Liver (tissue), 3 donors: ENCODE data around the gene C19orf25.

Source experiments
- JUND ChIP-seq, 2 donors: IDR thresholded peaks; 2 replicates each; pipeline ENCODE4 v1.6.1; 2016; ENCODE audit warnings: antibody characterized with exemption in 2 of 2
- RAD21 ChIP-seq, 2 donors: IDR thresholded peaks; 2 replicates each; pipeline ENCODE4 v1.6.1; 2016; ENCODE audit warnings: antibody characterized with exemption in 2 of 2, mild to moderate bottlenecking in 2 of 2
- RXRA ChIP-seq, 2 donors: IDR thresholded peaks; 2 replicates each; pipeline ENCODE4 v1.6.1; 2017 to 2018; ENCODE audit warnings: antibody characterized with exemption in 2 of 2, mild to moderate bottlenecking in 1 of 2
- YY1 ChIP-seq: IDR thresholded peaks from 2 replicates; pipeline ENCODE4 v1.6.1; 2016; ENCODE audit warnings: antibody characterized with exemption, mild to moderate bottlenecking
- TF ChIP-seq, protein P1 (sequence below): fragments of 150-350 bp; IDR thresholded peaks from 2 replicates; pipeline ENCODE4 v1.5.1; 2017; ENCODE audit warnings: improper control_type of control experiment, low read depth, low read length; ENCODE audit not compliant: missing input control
- TF ChIP-seq, protein P2 (sequence below): IDR thresholded peaks from 2 replicates; pipeline ENCODE4 v1.6.1; 2016; ENCODE audit warnings: antibody characterized with exemption, mild to moderate bottlenecking
- TF ChIP-seq, protein P3 (sequence below): IDR thresholded peaks from 2 replicates; pipeline ENCODE4 v1.6.1; 2016; ENCODE audit warnings: antibody characterized with exemption
- TF ChIP-seq, protein P4 (sequence below): IDR thresholded peaks from 2 replicates; pipeline ENCODE4 v1.6.1; 2016; ENCODE audit warnings: antibody characterized with exemption
- donor health status: healthy.
- donor health status: healthy.

DNA sequence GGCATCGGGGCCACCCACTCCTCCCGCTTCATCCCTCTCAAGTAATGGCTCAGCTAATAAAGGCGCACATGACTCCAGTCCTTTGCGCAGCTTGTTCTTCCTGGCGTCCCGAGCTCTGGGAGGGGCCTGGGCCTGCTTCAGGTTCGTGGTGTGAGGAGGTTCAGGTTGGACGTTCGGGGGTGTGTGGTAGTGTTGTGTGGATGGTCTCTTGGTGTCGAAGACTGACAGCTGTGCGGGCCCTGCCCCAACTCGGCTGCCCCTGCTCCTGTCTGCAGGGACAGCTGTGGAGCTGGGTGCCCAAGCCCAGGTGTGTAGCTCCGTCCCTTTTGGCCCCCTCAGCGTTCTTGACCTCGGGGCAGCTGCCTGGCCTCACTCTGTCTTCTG lies 38.6 kb downstream of the C19orf25 start:
- TF ChIP-seq, protein P1, sequence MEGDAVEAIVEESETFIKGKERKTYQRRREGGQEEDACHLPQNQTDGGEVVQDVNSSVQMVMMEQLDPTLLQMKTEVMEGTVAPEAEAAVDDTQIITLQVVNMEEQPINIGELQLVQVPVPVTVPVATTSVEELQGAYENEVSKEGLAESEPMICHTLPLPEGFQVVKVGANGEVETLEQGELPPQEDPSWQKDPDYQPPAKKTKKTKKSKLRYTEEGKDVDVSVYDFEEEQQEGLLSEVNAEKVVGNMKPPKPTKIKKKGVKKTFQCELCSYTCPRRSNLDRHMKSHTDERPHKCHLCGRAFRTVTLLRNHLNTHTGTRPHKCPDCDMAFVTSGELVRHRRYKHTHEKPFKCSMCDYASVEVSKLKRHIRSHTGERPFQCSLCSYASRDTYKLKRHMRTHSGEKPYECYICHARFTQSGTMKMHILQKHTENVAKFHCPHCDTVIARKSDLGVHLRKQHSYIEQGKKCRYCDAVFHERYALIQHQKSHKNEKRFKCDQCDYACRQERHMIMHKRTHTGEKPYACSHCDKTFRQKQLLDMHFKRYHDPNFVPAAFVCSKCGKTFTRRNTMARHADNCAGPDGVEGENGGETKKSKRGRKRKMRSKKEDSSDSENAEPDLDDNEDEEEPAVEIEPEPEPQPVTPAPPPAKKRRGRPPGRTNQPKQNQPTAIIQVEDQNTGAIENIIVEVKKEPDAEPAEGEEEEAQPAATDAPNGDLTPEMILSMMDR: no peak
- TF ChIP-seq, protein P2, sequence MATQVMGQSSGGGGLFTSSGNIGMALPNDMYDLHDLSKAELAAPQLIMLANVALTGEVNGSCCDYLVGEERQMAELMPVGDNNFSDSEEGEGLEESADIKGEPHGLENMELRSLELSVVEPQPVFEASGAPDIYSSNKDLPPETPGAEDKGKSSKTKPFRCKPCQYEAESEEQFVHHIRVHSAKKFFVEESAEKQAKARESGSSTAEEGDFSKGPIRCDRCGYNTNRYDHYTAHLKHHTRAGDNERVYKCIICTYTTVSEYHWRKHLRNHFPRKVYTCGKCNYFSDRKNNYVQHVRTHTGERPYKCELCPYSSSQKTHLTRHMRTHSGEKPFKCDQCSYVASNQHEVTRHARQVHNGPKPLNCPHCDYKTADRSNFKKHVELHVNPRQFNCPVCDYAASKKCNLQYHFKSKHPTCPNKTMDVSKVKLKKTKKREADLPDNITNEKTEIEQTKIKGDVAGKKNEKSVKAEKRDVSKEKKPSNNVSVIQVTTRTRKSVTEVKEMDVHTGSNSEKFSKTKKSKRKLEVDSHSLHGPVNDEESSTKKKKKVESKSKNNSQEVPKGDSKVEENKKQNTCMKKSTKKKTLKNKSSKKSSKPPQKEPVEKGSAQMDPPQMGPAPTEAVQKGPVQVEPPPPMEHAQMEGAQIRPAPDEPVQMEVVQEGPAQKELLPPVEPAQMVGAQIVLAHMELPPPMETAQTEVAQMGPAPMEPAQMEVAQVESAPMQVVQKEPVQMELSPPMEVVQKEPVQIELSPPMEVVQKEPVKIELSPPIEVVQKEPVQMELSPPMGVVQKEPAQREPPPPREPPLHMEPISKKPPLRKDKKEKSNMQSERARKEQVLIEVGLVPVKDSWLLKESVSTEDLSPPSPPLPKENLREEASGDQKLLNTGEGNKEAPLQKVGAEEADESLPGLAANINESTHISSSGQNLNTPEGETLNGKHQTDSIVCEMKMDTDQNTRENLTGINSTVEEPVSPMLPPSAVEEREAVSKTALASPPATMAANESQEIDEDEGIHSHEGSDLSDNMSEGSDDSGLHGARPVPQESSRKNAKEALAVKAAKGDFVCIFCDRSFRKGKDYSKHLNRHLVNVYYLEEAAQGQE: no peak
- TF ChIP-seq, protein P3, sequence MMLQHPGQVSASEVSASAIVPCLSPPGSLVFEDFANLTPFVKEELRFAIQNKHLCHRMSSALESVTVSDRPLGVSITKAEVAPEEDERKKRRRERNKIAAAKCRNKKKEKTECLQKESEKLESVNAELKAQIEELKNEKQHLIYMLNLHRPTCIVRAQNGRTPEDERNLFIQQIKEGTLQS: no peak
- TF ChIP-seq YY1 (no peak), JUND (IDR thresholded peaks at IDR 0.05) (no peak), RAD21 (IDR thresholded peaks at IDR 0.05) (no peak), RXRA (IDR thresholded peaks at IDR 0.05) (no peak)
- TF ChIP-seq, protein P4, sequence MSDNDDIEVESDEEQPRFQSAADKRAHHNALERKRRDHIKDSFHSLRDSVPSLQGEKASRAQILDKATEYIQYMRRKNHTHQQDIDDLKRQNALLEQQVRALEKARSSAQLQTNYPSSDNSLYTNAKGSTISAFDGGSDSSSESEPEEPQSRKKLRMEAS: no peak
